ENCODE data around the gene CMTM1. TPM values are rescaled to one million over a fixed set of nuclear protein-coding genes. Genes with fewer than 3 reads are reported as not detected.

CMTM1 gene
- 3.4 and 8.4 TPM in 2 replicates for total RNA-seq (ENCODE audit: low replicate concordance)
- long read RNA-seq, result 0 reads

GRCh38 chr16:66566051-66566901 lies at the start of gene CMTM1:
TSS of gene CMTM1 (plus strand) at chr16:66566439. CDS start at chr16:66566514, 75 bp downstream.
- no peaks in the 10 kb centered on the region for H3K27me3 Mint-ChIP-seq
- H3K27ac Mint-ChIP-seq, result no peak within 1 kb of the TSS
- H3K9me3 Mint-ChIP-seq, result no peaks in the 10 kb centered on the region
- H3K36me3 Mint-ChIP-seq, result peaks cover 16% of the 10 kb centered on the region
- peaks cover 5% of the 10 kb centered on the region for H3K4me1 Mint-ChIP-seq (ENCODE audit: unreplicated experiment)
- TF ChIP-seq CTCF (conservative IDR thresholded peaks at IDR 0.05), result no peak
- DNase-seq (ENCODE audit: extremely low spot score, unreplicated experiment), result no peak
- H3K4me3 Mint-ChIP-seq, result no peak within 1 kb of the TSS

GRCh38 chr16:66516509-66516807 lies 49.8 kb upstream of the CMTM1 start:
- DNase-seq (ENCODE audit: extremely low spot score, unreplicated experiment), result no peak
- Mint-ChIP-seq H3K4me3 (no peak overlapping the region), H3K27ac (peak overlapping the region; percentile 94), H3K36me3 (peaks cover 15% of the 10 kb centered on the region), H3K27me3 (no peaks in the 10 kb centered on the region), H3K4me1 (ENCODE audit: unreplicated experiment) (peaks cover 32% of the 10 kb centered on the region), H3K9me3 (no peaks in the 10 kb centered on the region)
- no peak for TF ChIP-seq CTCF (conservative IDR thresholded peaks at IDR 0.05)

- H3K27ac Mint-ChIP-seq, result peak overlapping the region; percentile 94
- peaks cover 15% of the 10 kb centered on the region for H3K36me3 Mint-ChIP-seq
- H3K4me3 Mint-ChIP-seq, result peak overlapping the region; percentile 56
- DNase-seq (ENCODE audit: extremely low spot score, unreplicated experiment), result no peak
- no peaks in the 10 kb centered on the region for H3K27me3 Mint-ChIP-seq
- TF ChIP-seq CTCF (conservative IDR thresholded peaks at IDR 0.05), result no peak
- H3K9me3 Mint-ChIP-seq, result no peaks in the 10 kb centered on the region
- peaks cover 27% of the 10 kb centered on the region for H3K4me1 Mint-ChIP-seq (ENCODE audit: unreplicated experiment)
Observed at GRCh38 chr16:66516808-66517585, 49.2 kb upstream of the CMTM1 start.

- Mint-ChIP-seq H3K9me3 (no peaks in the 10 kb centered on the region), H3K27me3 (no peaks in the 10 kb centered on the region), H3K36me3 (peaks cover 15% of the 10 kb centered on the region), H3K27ac (peak overlapping the region; percentile 94), H3K4me1 (ENCODE audit: unreplicated experiment) (peaks cover 23% of the 10 kb centered on the region), H3K4me3 (no peak overlapping the region)
- TF ChIP-seq CTCF (conservative IDR thresholded peaks at IDR 0.05), result no peak
- DNase-seq (ENCODE audit: extremely low spot score, unreplicated experiment), result no peak
Observed at GRCh38 chr16:66517586-66518263, 48.5 kb upstream of the CMTM1 start.

GRCh38 chr16:66519482-66520373 lies 46.5 kb upstream of the CMTM1 start:
- H3K4me1 Mint-ChIP-seq (ENCODE audit: unreplicated experiment), result peaks cover 18% of the 10 kb centered on the region
- H3K9me3 Mint-ChIP-seq, result no peaks in the 10 kb centered on the region
- no peak overlapping the region for H3K4me3 Mint-ChIP-seq
- no peak overlapping the region for H3K27ac Mint-ChIP-seq
- TF ChIP-seq CTCF (conservative IDR thresholded peaks at IDR 0.05), result no peak
- peaks cover 12% of the 10 kb centered on the region for H3K36me3 Mint-ChIP-seq
- H3K27me3 Mint-ChIP-seq, result no peaks in the 10 kb centered on the region
- no peak for DNase-seq (ENCODE audit: extremely low spot score, unreplicated experiment)
